ENCODE data around the gene OSBPL1A. TPM values are rescaled to one million over a fixed set of nuclear protein-coding genes. Genes with fewer than 3 reads are reported as not detected.

Gene OSBPL1A
- total RNA-seq, 6 donors from 2014 or later, result 33.3 to 64.5 (median 55.4) TPM

- no peaks in the 10 kb centered on the region for H3K27me3 ChIP-seq
- WGBS, 2 donors, result 0 to 1% methylated on average over 14 to 19 of the region's 50 CpGs
- no peaks in the 10 kb centered on the region for H3K9me3 ChIP-seq
- H3K36me3 ChIP-seq, result no peaks in the 10 kb centered on the region
- DNase-seq (peak in 1 of 2 donors; percentile 87), ATAC-seq (ENCODE audit: low FRiP score in 2 of 2) (peak; percentile 26 to 76)
- H3K27ac ChIP-seq, result peak overlapping the region; percentile 87 to 90 (median 88)
- H3K4me3 ChIP-seq, result peak overlapping the region; percentile 61 to 95 (median 80)
- H3K4me1 ChIP-seq, result peaks cover 4 to 15% (median 9%) of the 10 kb centered on the region in 4 donors
- TF ChIP-seq POLR2A (IDR thresholded peaks at IDR 0.05) (peak in 1 of 4 donors; percentile 52), POLR2AphosphoS5 (IDR thresholded peaks at IDR 0.05) (peak; percentile 17 to 35), EP300 (IDR thresholded peaks at IDR 0.05) (peak in 2 of 4 donors; percentile 51 to 79)
- TF ChIP-seq, protein P1, sequence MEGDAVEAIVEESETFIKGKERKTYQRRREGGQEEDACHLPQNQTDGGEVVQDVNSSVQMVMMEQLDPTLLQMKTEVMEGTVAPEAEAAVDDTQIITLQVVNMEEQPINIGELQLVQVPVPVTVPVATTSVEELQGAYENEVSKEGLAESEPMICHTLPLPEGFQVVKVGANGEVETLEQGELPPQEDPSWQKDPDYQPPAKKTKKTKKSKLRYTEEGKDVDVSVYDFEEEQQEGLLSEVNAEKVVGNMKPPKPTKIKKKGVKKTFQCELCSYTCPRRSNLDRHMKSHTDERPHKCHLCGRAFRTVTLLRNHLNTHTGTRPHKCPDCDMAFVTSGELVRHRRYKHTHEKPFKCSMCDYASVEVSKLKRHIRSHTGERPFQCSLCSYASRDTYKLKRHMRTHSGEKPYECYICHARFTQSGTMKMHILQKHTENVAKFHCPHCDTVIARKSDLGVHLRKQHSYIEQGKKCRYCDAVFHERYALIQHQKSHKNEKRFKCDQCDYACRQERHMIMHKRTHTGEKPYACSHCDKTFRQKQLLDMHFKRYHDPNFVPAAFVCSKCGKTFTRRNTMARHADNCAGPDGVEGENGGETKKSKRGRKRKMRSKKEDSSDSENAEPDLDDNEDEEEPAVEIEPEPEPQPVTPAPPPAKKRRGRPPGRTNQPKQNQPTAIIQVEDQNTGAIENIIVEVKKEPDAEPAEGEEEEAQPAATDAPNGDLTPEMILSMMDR (IDR thresholded peaks at IDR 0.05), result peak in 2 of 6 experiments; percentile 10 to 37
Measured at GRCh38 chr18:24397131-24397693, 412 bp downstream of the OSBPL1A start.

GRCh38 chr18:24396082-24396633 lies 1.5 kb downstream of the OSBPL1A start:
- WGBS, 2 donors, result 72 to 77% methylated on average over 8 of the region's 8 CpGs
- no peaks in the 10 kb centered on the region for H3K36me3 ChIP-seq
- ATAC-seq (ENCODE audit: low FRiP score in 2 of 2) (no peak), DNase-seq (no peak)
- no peak overlapping the region for H3K27ac ChIP-seq
- no peaks in the 10 kb centered on the region for H3K9me3 ChIP-seq
- peaks cover 4 to 15% (median 9%) of the 10 kb centered on the region in 4 donors for H3K4me1 ChIP-seq
- no peaks in the 10 kb centered on the region for H3K27me3 ChIP-seq
- TF ChIP-seq EP300 (IDR thresholded peaks at IDR 0.05) (no peak), POLR2AphosphoS5 (IDR thresholded peaks at IDR 0.05) (no peak), POLR2A (IDR thresholded peaks at IDR 0.05) (no peak)
- TF ChIP-seq, protein P1 (IDR thresholded peaks at IDR 0.05), result no peak
- H3K4me3 ChIP-seq, result peak overlapping the region in 1 of 4 donors; percentile 85

GRCh38 chr18:24395049-24395795 lies 2.4 kb downstream of the OSBPL1A start:
- no peak for TF ChIP-seq POLR2A (IDR thresholded peaks at IDR 0.05)
- TF ChIP-seq POLR2AphosphoS5 (IDR thresholded peaks at IDR 0.05), result no peak
- no peak for TF ChIP-seq EP300 (IDR thresholded peaks at IDR 0.05)
- TF ChIP-seq, protein P1 (IDR thresholded peaks at IDR 0.05), result no peak
- no peak for ATAC-seq (ENCODE audit: low FRiP score in 2 of 2)
- H3K4me3 ChIP-seq, result no peak overlapping the region

DNA sequence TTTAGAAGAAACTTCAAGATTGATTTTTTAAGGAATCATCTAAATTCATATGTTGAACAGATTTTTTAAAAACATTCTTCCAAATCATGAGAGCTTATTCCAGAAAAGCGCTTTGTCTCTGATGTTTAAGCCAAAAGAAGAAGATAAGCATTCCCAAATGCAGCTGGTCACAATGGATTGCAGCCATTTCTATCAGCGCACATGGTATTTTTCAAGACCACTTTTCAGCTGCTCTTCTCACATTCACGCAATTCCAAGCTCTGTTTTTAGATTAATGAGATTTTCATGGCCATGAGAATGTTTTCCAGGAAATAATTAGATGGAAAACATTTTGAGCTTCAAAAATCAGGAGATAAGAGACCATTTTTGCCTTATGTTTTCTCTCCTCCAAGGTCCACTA lies 8.7 kb downstream of the OSBPL1A start:
- Histone ChIP-seq H3K4me3 (no peak overlapping the region), H3K4me1 (no peaks in the 10 kb centered on the region), H3K27ac (no peak overlapping the region), H3K36me3 (no peaks in the 10 kb centered on the region), H3K9me3 (no peaks in the 10 kb centered on the region), H3K27me3 (no peaks in the 10 kb centered on the region)
- TF ChIP-seq EP300 (IDR thresholded peaks at IDR 0.05) (no peak), POLR2A (IDR thresholded peaks at IDR 0.05) (no peak), POLR2AphosphoS5 (IDR thresholded peaks at IDR 0.05) (no peak)
- TF ChIP-seq, protein P1 (IDR thresholded peaks at IDR 0.05), result no peak
- ATAC-seq (ENCODE audit: low FRiP score in 2 of 2) (no peak), DNase-seq (no peak)
- 82 to 86% methylated on average over 3 of the region's 3 CpGs for WGBS, 2 donors

More at GRCh38 chr18:24395049-24395795, 2.4 kb downstream of the OSBPL1A start:
- 74 to 77% methylated on average over 11 of the region's 11 CpGs for whole genome bisulfite sequencing, 2 donors
- H3K27ac ChIP-seq, result no peak overlapping the region
- H3K9me3 ChIP-seq, result no peaks in the 10 kb centered on the region
- no peak for DNase-seq
- H3K27me3 ChIP-seq, result no peaks in the 10 kb centered on the region
- peaks cover 4 to 15% (median 9%) of the 10 kb centered on the region in 4 donors for H3K4me1 ChIP-seq
- H3K36me3 ChIP-seq, result no peaks in the 10 kb centered on the region
